UCSD-AML1 (cell line): ENCODE data around the gene CST6.
A peak's percentile ranks its signal among the peaks of the same experiment; 100 is the strongest.
"Not testable (repeated sequence)": the region's sequence is repeated elsewhere in the genome, so short reads cannot be mapped to it uniquely, and the experiment has no call there.

Source experiments
- DNase-seq: peaks from one replicate; lab custom pipeline; 2025; ENCODE audit not compliant: unreplicated experiment; lab: John Stamatoyannopoulos, UW

CST6 gene

GRCh38 chr11:66014804-66015453 lies 3.1 kb downstream of the CST6 start:
- no peak for DNase-seq

GRCh38 chr11:66015454-66015881 lies 3.7 kb downstream of the CST6 start:
- DNase-seq, result no peak

GRCh38 chr11:66015936-66016792 lies 4.4 kb downstream of the CST6 start:
- no peak for DNase-seq

GRCh38 chr11:66016793-66017177 lies 5.0 kb downstream of the CST6 start:
- no peak for DNase-seq

GRCh38 chr11:66017321-66017720 lies 5.5 kb downstream of the CST6 start:
- no peak for DNase-seq

- no peak for DNase-seq
Measured at GRCh38 chr11:66020212-66020611, 8.4 kb downstream of the CST6 start.

GRCh38 chr11:66020618-66021357 lies 9.0 kb downstream of the CST6 start:
- DNase-seq, result peak; percentile 81

GRCh38 chr11:66022401-66023185 lies 10.8 kb downstream of the CST6 start:
- DNase-seq, result peak; percentile 79

- DNase-seq, result not testable (repeated sequence)
Measured at GRCh38 chr11:66023186-66023440, 11.3 kb downstream of the CST6 start.

- DNase-seq, result no peak
Measured at GRCh38 chr11:66026017-66026529, 14.3 kb downstream of the CST6 start, which contains the start of gene CATSPER1. TSS of gene CATSPER1 (minus strand) at chr11:66026479. CDS start at chr11:66026379, 100 bp downstream.

GRCh38 chr11:66032957-66033735 lies 21.3 kb downstream of the CST6 start:
- no peak for DNase-seq

GRCh38 chr11:66035653-66036333 lies 24.0 kb downstream of the CST6 start:
- no peak for DNase-seq

- DNase-seq, result no peak
Measured at GRCh38 chr11:66036334-66036710, 24.5 kb downstream of the CST6 start.

- no peak for DNase-seq
Measured at GRCh38 chr11:66037327-66037726, 25.5 kb downstream of the CST6 start.

- no peak for DNase-seq
Measured at GRCh38 chr11:66039765-66040164, 28.0 kb downstream of the CST6 start.

GRCh38 chr11:66042227-66042995 lies 30.6 kb downstream of the CST6 start:
- no peak for DNase-seq

- DNase-seq, result no peak
Measured at GRCh38 chr11:66042996-66043906, 31.4 kb downstream of the CST6 start.

GRCh38 chr11:66044757-66045156 lies 32.9 kb downstream of the CST6 start:
- DNase-seq, result no peak
